GM19455 (cell line): ENCODE measurements around the gene NEDD9.

Experiments used
- ATAC-seq: cut with Tn5 transposase; IDR thresholded peaks from one replicate; pipeline ENCODE4 v1.9.1; 2021; ENCODE audit not compliant: unreplicated experiment

Gene NEDD9

GRCh38 chr6:11203306-11204004, 29.0 kb downstream of the NEDD9 start:
- no peak for ATAC-seq

GRCh38 chr6:11202513-11203305, 29.8 kb downstream of the NEDD9 start:
- no peak for ATAC-seq

- no peak for ATAC-seq
These were observed 30.5 kb downstream of the NEDD9 start for GRCh38 chr6:11201772-11202512.

- ATAC-seq = no peak
These were observed 31.5 kb downstream of the NEDD9 start for GRCh38 chr6:11201015-11201414.

GRCh38 chr6:11200356-11200755, 32.1 kb downstream of the NEDD9 start:
- no peak for ATAC-seq

- ATAC-seq = no peak
These were observed 33.5 kb downstream of the NEDD9 start for GRCh38 chr6:11198663-11199603.

GRCh38 chr6:11197850-11198249, 34.6 kb downstream of the NEDD9 start:
- no peak for ATAC-seq

- no peak for ATAC-seq
These were observed 35.3 kb downstream of the NEDD9 start for GRCh38 chr6:11197175-11197536.

- no peak for ATAC-seq
These were observed 35.8 kb downstream of the NEDD9 start for GRCh38 chr6:11196511-11197174.

- no peak for ATAC-seq
These were observed 37.9 kb downstream of the NEDD9 start for GRCh38 chr6:11194356-11195218.

- ATAC-seq = no peak
These were observed 39.0 kb downstream of the NEDD9 start for GRCh38 chr6:11193434-11193833.

- no peak for ATAC-seq
These were observed 40.3 kb downstream of the NEDD9 start for GRCh38 chr6:11192167-11192566.

- no peak for ATAC-seq
These were observed 41.7 kb downstream of the NEDD9 start for GRCh38 chr6:11190625-11191245.

- no peak for ATAC-seq
These were observed 42.4 kb downstream of the NEDD9 start for GRCh38 chr6:11189865-11190624.

GRCh38 chr6:11188161-11188915, 44.1 kb downstream of the NEDD9 start:
- ATAC-seq = no peak

GRCh38 chr6:11187301-11187700, 45.2 kb downstream of the NEDD9 start:
- ATAC-seq = no peak

GRCh38 chr6:11185204-11185842, 47.1 kb downstream of the NEDD9 start:
- ATAC-seq = no peak
